AG10803 (cell line): ENCODE measurements around the gene SLC16A10.

ENCODE experiments used
- DNase-seq: peaks from one replicate; pipeline ENCODE4 v3.0.0; 2010; ENCODE audit warnings: low read depth
- H3K4me3 ChIP-seq: 2 replicates; pipeline ENCODE4 v1.5.1; 2011; ENCODE audit warnings: mild to moderate bottlenecking, low read length, control low read depth
- CTCF ChIP-seq: conservative IDR thresholded peaks from 2 replicates; pipeline ENCODE4 v1.5.1; 2011; ENCODE audit warnings: mild to moderate bottlenecking, low read length, control low read depth, inconsistent platforms

SLC16A10 gene

GRCh38 chr6:111207141-111207858, 120.0 kb downstream of the SLC16A10 start:
- TF ChIP-seq CTCF: no peak
- no peak for DNase-seq
- H3K4me3 ChIP-seq: no peak overlapping the region

DNA sequence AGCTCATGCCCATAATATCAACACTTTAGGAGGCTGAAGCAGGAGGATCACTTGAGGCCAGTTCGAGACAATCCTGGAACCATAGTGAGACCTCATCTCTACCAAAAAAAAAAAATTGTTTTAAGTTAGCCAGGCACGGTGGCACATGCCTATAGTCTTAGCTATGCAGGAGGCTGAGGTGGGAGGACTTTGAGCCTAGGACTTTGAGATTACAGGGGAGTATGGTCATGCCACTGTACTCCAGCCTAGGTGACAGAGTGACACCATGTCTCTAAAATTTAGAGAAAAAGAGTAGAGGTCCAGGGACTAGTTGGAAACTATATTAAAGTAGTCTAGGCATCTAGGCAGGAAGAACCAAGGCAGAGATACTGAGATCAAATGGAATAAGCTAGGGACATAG, 121.6 kb downstream of the SLC16A10 start:
- DNase-seq: no peak
- TF ChIP-seq CTCF: no peak
- no peak overlapping the region for H3K4me3 ChIP-seq

DNA sequence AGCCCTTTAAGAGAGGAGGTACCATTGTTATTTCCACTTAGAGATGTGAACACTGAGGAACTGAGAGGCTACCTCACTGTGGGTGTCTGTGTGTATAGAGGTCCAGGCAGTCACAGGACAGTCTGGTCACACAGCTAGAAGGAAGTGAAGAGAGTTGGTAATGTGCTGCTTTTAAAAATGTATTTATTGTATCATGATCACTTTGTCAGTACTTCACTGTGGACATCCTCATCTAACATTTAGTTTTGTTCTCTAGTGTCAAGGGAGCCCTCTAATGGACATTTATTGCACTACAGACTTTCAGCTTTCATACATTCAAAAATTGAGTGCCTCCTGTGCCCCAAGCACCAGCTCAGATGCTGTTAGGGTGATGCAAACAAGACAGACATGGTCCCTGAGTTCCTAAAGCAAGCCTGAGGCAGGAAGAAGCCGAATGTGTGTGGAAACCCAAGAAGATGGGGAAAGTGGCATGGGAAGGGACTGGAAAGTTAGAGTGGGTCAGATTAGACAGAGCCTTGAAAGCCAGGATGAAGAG, 123.0 kb downstream of the SLC16A10 start:
- H3K4me3 ChIP-seq: no peak overlapping the region
- DNase-seq: peak; percentile 58
- TF ChIP-seq CTCF: peak; percentile 82

DNA sequence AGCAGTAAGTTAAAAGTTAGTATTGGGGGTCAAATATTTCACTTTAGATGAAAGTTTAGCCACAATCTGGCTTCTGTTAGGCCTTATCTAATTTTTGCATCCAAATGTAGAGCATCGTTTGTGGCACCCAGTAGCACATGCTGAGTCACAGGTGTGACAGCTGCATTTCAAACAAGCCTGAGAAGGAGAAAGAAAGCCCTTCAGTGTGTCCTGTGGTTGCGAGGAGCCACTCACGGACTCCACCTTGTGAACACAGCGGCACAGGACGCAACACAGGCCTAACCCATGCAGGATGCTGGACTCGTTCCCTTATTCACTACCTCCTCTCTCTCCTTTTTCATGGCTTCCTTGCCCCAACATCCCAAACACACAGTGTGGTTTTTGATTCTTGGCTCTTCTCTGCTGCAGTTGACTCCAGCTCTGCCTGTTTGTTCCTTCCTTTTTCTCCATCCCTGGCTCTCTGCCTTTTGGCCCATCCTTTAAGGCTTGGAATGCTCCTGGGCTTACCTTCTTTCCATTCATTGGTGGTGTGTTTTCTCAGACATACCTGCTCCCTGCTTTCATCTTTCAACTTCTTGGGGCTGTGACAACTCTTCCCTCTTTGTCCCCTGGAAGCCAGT, 124.2 kb downstream of the SLC16A10 start:
- DNase-seq: no peak
- H3K4me3 ChIP-seq: no peak overlapping the region
- TF ChIP-seq CTCF: no peak

- no peak overlapping the region for H3K4me3 ChIP-seq
- no peak for DNase-seq
- TF ChIP-seq CTCF: no peak
Observed at GRCh38 chr6:111212625-111213024, 125.3 kb downstream of the SLC16A10 start.

- no peak for DNase-seq
- no peak overlapping the region for H3K4me3 ChIP-seq
- TF ChIP-seq CTCF: no peak
Observed at GRCh38 chr6:111215131-111215530, 127.8 kb downstream of the SLC16A10 start.

- H3K4me3 ChIP-seq: no peak overlapping the region
- no peak for DNase-seq
- no peak for TF ChIP-seq CTCF
Observed at GRCh38 chr6:111219785-111220184, 132.5 kb downstream of the SLC16A10 start.
